Glutamatergic neuron (in vitro differentiated cells): ENCODE measurements around the gene PTGIS. TPM values are rescaled to one million over a fixed set of nuclear protein-coding genes. Genes with fewer than 3 reads are reported as not detected.

ENCODE experiments used
- DNase-seq: peaks from one replicate; pipeline ENCODE4 v3.0.0; 2022
- H3K27ac Mint-ChIP-seq: one replicate; pipeline ENCODE4 v1.8.0; 2020; ENCODE audit warnings: mild to moderate bottlenecking, mixed read lengths, inconsistent platforms; ENCODE audit not compliant: unreplicated experiment
- H3K27me3 Mint-ChIP-seq: one replicate; pipeline ENCODE4 v1.8.0; 2020; ENCODE audit warnings: mild to moderate bottlenecking, moderate library complexity, mixed read lengths, inconsistent platforms; ENCODE audit not compliant: unreplicated experiment
- H3K36me3 Mint-ChIP-seq: one replicate; pipeline ENCODE4 v1.8.0; 2020; ENCODE audit warnings: mild to moderate bottlenecking, mixed read lengths, inconsistent platforms; ENCODE audit not compliant: unreplicated experiment
- H3K4me1 Mint-ChIP-seq: one replicate; pipeline ENCODE4 v1.8.0; 2020; ENCODE audit warnings: mild to moderate bottlenecking, low read depth, mixed read lengths, inconsistent platforms; ENCODE audit not compliant: unreplicated experiment
- H3K4me3 Mint-ChIP-seq: one replicate; pipeline ENCODE4 v1.8.0; 2020; ENCODE audit warnings: mild to moderate bottlenecking, mixed read lengths, inconsistent platforms; ENCODE audit not compliant: unreplicated experiment
- H3K9me3 Mint-ChIP-seq: one replicate; pipeline ENCODE4 v1.8.0; 2020; ENCODE audit warnings: mild to moderate bottlenecking, moderate library complexity, mixed read lengths, inconsistent platforms; ENCODE audit not compliant: unreplicated experiment
- total RNA-seq: library from RNA; stranded (reverse); fragmentation: NEBNext Ultra II Directional; extraction: Animal tissue kit (Norgen Biotek cat#: 25700); gene quantifications from one replicate; pipeline ENCODE4 v1.2.1, GENCODE V29; 2021; ENCODE audit not compliant: unreplicated experiment
- TF ChIP-seq, protein P1 (sequence below): fragments of 200-600 bp; sonication (generic); IDR thresholded peaks from one replicate; pipeline ENCODE4 v1.5.0; 2021; ENCODE audit not compliant: partially characterized antibody, unreplicated experiment

Gene PTGIS
- total RNA-seq, 1 donor from 2014 or later, result 0.12 TPM

GRCh38 chr20:49562311-49563014 is 5.5 kb downstream of the PTGIS start:
- TF ChIP-seq, protein P1, sequence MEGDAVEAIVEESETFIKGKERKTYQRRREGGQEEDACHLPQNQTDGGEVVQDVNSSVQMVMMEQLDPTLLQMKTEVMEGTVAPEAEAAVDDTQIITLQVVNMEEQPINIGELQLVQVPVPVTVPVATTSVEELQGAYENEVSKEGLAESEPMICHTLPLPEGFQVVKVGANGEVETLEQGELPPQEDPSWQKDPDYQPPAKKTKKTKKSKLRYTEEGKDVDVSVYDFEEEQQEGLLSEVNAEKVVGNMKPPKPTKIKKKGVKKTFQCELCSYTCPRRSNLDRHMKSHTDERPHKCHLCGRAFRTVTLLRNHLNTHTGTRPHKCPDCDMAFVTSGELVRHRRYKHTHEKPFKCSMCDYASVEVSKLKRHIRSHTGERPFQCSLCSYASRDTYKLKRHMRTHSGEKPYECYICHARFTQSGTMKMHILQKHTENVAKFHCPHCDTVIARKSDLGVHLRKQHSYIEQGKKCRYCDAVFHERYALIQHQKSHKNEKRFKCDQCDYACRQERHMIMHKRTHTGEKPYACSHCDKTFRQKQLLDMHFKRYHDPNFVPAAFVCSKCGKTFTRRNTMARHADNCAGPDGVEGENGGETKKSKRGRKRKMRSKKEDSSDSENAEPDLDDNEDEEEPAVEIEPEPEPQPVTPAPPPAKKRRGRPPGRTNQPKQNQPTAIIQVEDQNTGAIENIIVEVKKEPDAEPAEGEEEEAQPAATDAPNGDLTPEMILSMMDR, result no peak
- Mint-ChIP-seq H3K9me3 (no peaks in the 10 kb centered on the region), H3K36me3 (no peaks in the 10 kb centered on the region), H3K4me1 (no peaks in the 10 kb centered on the region), H3K27me3 (peaks cover 8% of the 10 kb centered on the region), H3K4me3 (no peak overlapping the region), H3K27ac (no peak overlapping the region)
- DNase-seq, result no peak

GRCh38 chr20:49561806-49562205 is 6.1 kb downstream of the PTGIS start:
- DNase-seq, result no peak
- Mint-ChIP-seq H3K9me3 (no peaks in the 10 kb centered on the region), H3K27ac (no peak overlapping the region), H3K4me3 (no peak overlapping the region), H3K27me3 (peaks cover 8% of the 10 kb centered on the region), H3K4me1 (no peaks in the 10 kb centered on the region), H3K36me3 (no peaks in the 10 kb centered on the region)
- TF ChIP-seq, protein P1, result no peak

- no peaks in the 10 kb centered on the region for H3K9me3 Mint-ChIP-seq
- H3K36me3 Mint-ChIP-seq, result no peaks in the 10 kb centered on the region
- no peak for DNase-seq
- TF ChIP-seq, protein P1, result no peak
- no peak overlapping the region for H3K27ac Mint-ChIP-seq
- H3K4me3 Mint-ChIP-seq, result no peak overlapping the region
- no peaks in the 10 kb centered on the region for H3K4me1 Mint-ChIP-seq
- H3K27me3 Mint-ChIP-seq, result peaks cover 8% of the 10 kb centered on the region
Observed at GRCh38 chr20:49561256-49561655, 6.7 kb downstream of the PTGIS start.

GRCh38 chr20:49560646-49561045 is 7.3 kb downstream of the PTGIS start:
- Mint-ChIP-seq H3K27ac (no peak overlapping the region), H3K4me1 (no peaks in the 10 kb centered on the region)
- DNase-seq, result no peak

DNA sequence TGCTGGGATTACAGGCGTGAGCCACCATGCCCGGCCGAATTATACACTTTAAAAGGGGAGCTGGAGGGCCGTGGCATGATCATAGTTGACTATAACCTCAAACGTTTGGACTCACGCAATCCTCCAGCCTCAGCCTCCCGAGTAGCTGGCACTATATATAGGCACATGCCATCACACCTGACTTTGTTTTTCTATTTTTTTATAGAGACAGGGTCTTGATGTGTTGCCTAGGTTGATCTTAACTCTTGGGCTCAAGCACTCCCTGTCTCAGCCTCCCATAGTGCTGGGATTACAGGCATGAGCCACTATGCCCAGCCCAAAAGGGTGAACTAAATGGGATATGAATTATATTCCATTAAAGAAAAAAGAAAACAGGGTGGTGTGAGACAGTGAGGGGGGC is 7.8 kb downstream of the PTGIS start:
- no peak overlapping the region for H3K27ac Mint-ChIP-seq
- no peaks in the 10 kb centered on the region for H3K9me3 Mint-ChIP-seq

More at GRCh38 chr20:49560646-49561045, 7.3 kb downstream of the PTGIS start:
- Mint-ChIP-seq H3K4me3 (no peak overlapping the region), H3K27me3 (peaks cover 8% of the 10 kb centered on the region), H3K36me3 (no peaks in the 10 kb centered on the region), H3K9me3 (no peaks in the 10 kb centered on the region)
- TF ChIP-seq, protein P1, result no peak

More for the DNA sequence above, 7.8 kb downstream of the PTGIS start:
- TF ChIP-seq, protein P1, result no peak
- H3K4me3 Mint-ChIP-seq, result no peak overlapping the region
- H3K4me1 Mint-ChIP-seq, result no peaks in the 10 kb centered on the region
- DNase-seq, result no peak
- no peaks in the 10 kb centered on the region for H3K36me3 Mint-ChIP-seq
- peaks cover 8% of the 10 kb centered on the region for H3K27me3 Mint-ChIP-seq
